ENCODE data around the gene SLC14A1.

SLC14A1 gene

DNA sequence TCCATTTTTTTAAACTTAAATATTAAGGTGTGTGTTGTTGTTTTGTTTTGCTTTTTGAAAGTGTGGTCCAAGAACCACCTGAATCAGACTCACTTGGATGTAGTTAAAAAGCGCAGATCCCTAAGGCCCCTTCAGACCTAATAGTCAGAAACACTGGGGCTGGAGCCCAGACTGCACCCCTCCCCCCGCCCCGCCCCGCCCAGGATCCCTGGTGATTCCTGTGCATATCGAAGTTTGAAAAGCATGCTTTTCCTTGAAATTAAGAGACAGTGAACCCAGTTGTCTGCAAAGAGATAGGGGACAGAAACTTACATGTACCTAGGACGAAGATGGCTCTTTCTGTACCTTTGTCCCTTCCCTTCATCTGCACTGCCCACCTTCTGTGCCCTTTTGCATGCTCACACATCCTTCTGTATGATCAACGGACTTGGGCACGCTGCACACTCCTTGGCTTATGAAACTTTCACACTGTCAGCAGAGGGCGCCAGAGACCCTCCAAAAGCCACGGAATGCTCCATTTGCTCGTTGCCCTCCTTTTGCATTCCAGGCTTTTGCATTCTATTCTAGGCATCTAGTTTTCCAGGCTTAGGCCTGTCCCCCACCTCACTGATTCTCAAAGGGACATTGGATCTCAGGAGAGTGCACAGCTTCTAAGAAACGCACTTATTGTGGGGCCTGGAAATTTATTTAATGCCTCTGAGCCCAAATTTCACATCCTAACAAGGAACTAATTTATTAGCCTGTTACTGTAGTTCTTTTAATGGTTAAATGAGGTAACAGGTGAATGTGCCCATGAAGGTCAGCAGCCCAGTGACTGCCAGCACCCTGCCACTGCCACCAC lies 32.8 kb upstream of the SLC14A1 start:
- peak; percentile 72 for DNase-seq (ENCODE audit: extremely low spot score)
- ChIA-PET CTCF (interaction anchor here (0.7 to 7.6 kb wide), 8 partner anchors 21 to 383 kb away, joined by 3 to 86 read pairs (median 4); partner anchors contain the start of gene PSTPIP2), POLR2A (no interaction called here)
- TF ChIP-seq, protein P1, sequence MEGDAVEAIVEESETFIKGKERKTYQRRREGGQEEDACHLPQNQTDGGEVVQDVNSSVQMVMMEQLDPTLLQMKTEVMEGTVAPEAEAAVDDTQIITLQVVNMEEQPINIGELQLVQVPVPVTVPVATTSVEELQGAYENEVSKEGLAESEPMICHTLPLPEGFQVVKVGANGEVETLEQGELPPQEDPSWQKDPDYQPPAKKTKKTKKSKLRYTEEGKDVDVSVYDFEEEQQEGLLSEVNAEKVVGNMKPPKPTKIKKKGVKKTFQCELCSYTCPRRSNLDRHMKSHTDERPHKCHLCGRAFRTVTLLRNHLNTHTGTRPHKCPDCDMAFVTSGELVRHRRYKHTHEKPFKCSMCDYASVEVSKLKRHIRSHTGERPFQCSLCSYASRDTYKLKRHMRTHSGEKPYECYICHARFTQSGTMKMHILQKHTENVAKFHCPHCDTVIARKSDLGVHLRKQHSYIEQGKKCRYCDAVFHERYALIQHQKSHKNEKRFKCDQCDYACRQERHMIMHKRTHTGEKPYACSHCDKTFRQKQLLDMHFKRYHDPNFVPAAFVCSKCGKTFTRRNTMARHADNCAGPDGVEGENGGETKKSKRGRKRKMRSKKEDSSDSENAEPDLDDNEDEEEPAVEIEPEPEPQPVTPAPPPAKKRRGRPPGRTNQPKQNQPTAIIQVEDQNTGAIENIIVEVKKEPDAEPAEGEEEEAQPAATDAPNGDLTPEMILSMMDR (IDR thresholded peaks at IDR 0.05; ENCODE audit: control extremely low read depth, extremely low read depth, low read depth, missing control alignments): peak; percentile 86

DNA sequence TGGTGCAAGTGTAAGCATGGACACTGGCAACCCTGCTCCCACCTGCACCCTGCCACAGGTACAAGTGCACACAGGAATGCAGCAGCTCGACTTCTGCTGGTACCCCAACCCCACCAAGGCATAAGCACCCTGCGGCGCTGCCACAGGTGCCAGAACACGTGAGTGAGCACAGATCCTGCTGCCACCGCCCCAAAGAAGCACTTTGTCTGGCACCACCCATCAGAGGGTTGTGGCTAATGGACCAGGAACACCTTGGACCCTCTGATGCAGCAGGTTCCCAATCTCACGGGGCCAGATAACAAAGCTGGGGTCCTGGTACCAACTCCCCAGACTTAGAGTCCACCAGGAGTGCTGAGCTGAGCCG lies 32.2 kb upstream of the SLC14A1 start:
- ChIA-PET CTCF (interaction anchor here (0.8 to 7.6 kb wide), 7 partner anchors 9 to 382 kb away, joined by 3 to 83 read pairs (median 3); no protein-coding TSS in a partner anchor), POLR2A (no interaction called here)
- TF ChIP-seq, protein P1 (IDR thresholded peaks at IDR 0.05; ENCODE audit: control extremely low read depth, extremely low read depth, low read depth, missing control alignments): no peak
- DNase-seq (ENCODE audit: extremely low spot score): no peak

DNA sequence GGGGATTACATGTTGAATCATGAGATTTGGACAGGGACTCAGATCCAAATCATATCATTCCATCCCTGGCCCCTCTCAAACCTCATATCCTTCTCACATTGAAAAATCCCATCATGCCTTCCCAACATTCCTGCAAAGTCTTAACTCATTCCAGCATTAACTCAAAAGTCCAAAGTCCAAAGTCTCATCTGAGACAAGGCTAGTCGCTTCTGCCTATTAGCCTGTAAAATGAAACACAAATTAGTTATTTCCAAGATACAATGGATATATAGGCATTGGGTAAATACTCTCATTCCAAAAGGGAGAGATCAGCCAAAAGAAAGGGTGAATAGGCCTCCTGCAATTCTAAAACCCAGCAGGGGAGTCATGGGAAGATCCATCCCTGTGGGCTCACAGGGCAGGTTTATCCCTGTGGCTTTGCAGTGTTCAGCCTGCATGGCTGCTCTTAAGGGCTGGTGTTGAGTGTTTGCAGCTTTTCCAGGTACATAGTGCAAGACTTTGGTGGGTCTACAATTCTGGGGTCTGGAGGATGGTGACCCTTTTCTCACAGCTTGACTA lies 21.2 kb upstream of the SLC14A1 start:
- ChIA-PET POLR2A (no interaction called here), CTCF (no interaction called here)
- TF ChIP-seq, protein P1 (IDR thresholded peaks at IDR 0.05; ENCODE audit: control extremely low read depth, extremely low read depth, low read depth, missing control alignments): no peak
- no peak for DNase-seq (ENCODE audit: extremely low spot score)

DNA sequence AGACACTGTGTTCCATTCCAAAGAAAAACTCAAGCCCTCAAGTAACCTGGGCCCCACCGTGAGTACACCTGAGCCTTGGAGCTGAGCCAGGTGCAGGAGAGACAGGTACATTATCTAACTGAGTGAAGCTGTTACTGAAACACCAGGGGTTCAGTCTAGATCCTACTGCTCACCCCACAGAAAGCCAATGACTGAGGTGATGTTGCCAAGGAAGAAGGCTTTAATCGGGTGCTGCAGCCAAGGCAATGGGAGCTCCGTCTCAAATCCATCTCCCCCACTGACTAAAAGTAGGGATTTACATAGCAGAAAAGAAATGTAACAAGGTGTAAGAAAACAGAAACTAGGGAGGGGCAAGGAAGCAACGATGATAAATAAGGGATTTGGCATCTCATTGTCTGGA lies 15.2 kb upstream of the SLC14A1 start:
- POLR2A ChIA-PET: no interaction called here
- CTCF ChIA-PET: interaction anchor here (1.3 to 4.5 kb wide), 3 partner anchors 12 to 44 kb away, joined by 5 to 16 read pairs (median 8); no protein-coding TSS in a partner anchor
- DNase-seq (ENCODE audit: extremely low spot score): no peak
- TF ChIP-seq, protein P1 (IDR thresholded peaks at IDR 0.05; ENCODE audit: control extremely low read depth, extremely low read depth, low read depth, missing control alignments): no peak

DNA sequence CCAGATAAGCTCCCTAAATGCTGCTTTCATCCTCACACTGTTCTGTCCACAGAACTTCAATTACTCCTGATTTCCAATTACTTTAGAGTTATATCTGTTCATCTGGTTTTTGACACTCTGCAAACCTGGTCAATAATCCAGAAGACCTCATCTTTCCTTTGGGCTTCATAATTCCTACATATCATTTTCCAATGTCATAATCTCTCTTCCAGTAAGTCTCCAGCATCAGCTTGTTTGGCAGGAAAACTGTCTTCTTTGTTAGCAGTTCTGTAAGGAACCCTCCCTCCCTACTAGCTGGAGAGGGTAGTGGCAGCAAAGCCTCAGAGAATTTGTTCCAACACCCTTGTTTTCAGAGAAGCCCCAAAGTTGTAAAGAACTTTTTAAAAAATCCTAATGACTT lies 11.9 kb upstream of the SLC14A1 start:
- ChIA-PET CTCF (interaction anchor here (0.9 to 1.4 kb wide), 2 partner anchors 11 to 13 kb away, joined by 3 to 6 read pairs; no protein-coding TSS in a partner anchor), POLR2A (no interaction called here)
- no peak for DNase-seq (ENCODE audit: extremely low spot score)
- TF ChIP-seq, protein P1 (IDR thresholded peaks at IDR 0.05; ENCODE audit: control extremely low read depth, extremely low read depth, low read depth, missing control alignments): no peak

DNA sequence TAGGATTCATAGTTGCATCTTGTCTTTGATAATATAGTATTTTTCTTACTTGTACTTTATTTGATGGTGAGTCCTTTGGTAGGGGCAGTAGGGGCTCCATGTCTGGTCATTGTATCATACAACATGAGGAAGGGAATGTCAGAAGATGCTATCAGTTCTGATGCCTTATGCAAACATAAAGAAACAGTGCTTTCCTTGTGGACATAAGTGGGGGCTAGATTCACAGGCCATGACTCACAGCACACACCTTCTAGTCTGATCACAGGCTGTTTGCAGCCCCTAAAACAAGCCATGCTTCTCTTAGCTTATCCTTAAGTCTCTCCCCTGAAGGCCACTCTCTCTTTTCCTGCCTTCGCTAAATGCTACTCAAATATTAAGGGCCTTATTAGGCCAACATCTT lies 10.7 kb upstream of the SLC14A1 start:
- TF ChIP-seq, protein P1 (IDR thresholded peaks at IDR 0.05; ENCODE audit: control extremely low read depth, extremely low read depth, low read depth, missing control alignments): no peak
- CTCF ChIA-PET: interaction anchor here (1.5 kb wide), 1 partner anchor 10 kb away, joined by 9 read pairs; no protein-coding TSS in a partner anchor
- POLR2A ChIA-PET: no interaction called here
- DNase-seq (ENCODE audit: extremely low spot score): no peak
